ENCODE results near the gene GABPB2.
A peak's percentile ranks its signal among the peaks of the same experiment; 100 is the strongest.

Gene GABPB2
- 57.0 to 109 (median 90.1) reads per million in 9 experiments for total RNA-seq

DNA sequence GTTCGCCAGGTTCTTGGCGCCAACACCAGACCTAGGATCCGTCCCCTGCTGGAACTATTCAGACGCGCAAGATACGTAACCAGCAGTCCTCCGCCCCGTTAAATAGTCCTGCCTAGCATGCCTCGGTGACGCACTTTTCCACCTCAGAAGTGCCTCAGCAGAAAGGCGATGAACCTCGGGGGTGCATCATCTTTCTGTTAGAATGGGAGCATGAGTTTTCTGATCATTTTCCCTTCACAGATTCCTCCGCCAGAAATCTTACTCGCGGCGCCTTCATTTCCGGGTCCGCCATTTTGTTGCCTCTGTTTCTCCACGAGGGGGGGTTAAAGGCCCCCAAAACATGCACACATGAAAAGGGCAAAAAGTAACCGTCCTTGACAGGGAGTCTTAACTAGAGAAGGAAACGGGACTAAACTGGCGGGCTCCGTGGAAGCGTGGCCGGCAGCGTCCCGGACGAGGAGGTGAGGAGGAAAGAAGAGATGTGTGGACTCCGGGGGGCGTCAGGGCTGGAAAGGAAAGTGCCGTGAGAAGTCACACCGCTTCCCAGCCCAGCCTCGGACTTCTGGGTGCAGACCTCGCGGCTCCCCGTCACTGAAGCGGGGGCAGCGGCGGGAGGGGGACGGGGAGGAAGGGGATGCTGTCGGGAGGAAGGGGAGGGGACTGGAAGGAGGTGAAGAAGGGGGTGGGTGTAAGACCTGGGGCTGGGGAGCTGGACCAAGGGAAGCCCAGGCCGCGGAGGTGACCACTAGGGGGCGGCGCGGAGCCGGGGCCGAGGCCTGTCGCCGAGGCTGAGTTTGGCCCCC is at the start of gene GABPB2:
TSS of gene GABPB2 (plus strand) at position 288 of the 803 bp plus-strand sequence. CDS start 17,429 bp downstream, outside the sequence.
- Mint-ChIP-seq H3K9me3 (no peaks in the 10 kb centered on the region), H3K36me3 (ENCODE audit: insufficient read depth) (peaks cover 42% of the 10 kb centered on the region), H3K27me3 (no peaks in the 10 kb centered on the region), H3K27ac (peak within 1 kb of the TSS; percentile 97 to 99), H3K4me3 (peak within 1 kb of the TSS; percentile 94 to 95), H3K4me1 (ENCODE audit: low read depth in 2 of 2) (peaks cover 13 to 17% of the 10 kb centered on the region in 2 donors)
- ATAC-seq (replicated peaks) (peak; percentile 80), DNase-seq (peak; percentile 79 to 84 (median 81))

DNA sequence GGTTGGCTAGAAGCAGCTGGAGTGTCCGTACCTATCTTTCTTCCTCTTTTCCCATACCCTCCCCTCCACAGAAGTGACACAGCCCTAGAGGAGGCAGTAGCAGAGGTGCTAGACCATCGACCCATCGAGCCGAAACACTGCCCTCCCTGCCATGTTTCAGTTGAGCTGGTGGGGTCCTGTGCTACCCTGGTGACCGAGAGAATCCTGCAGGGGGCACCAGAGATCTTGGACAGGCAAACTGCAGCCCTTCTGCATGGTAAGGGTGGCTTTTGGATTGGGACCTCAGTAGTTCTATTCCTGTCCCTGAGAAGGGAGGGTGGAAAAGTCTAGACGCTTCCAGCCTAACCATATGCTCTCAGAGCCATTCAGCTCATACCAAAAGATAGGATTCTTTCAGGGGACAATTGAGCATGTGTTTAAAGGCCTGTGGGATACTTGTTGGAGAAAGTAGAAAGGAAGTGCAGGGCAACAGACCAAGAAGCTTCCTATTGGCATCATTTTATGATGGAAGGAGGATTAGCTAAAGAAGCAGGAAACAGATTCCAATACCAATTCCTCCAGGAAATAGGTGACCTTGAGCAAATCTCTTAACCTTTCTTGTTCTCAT is 45.9 kb upstream of the GABPB2 start:
- H3K4me3 Mint-ChIP-seq, result peak overlapping the region; percentile 13 to 47
- peaks cover 5% of the 10 kb centered on the region in 2 donors for H3K4me1 Mint-ChIP-seq (ENCODE audit: low read depth in 2 of 2)
- H3K27me3 Mint-ChIP-seq, result no peaks in the 10 kb centered on the region
- no peaks in the 10 kb centered on the region for H3K9me3 Mint-ChIP-seq
- peak overlapping the region in 1 of 2 donors; percentile 75 for H3K27ac Mint-ChIP-seq
- DNase-seq, result peak; percentile 87 to 90 (median 89)
- H3K36me3 Mint-ChIP-seq (ENCODE audit: insufficient read depth), result peaks cover 44% of the 10 kb centered on the region
- peak; percentile 100 for ATAC-seq (replicated peaks)

DNA sequence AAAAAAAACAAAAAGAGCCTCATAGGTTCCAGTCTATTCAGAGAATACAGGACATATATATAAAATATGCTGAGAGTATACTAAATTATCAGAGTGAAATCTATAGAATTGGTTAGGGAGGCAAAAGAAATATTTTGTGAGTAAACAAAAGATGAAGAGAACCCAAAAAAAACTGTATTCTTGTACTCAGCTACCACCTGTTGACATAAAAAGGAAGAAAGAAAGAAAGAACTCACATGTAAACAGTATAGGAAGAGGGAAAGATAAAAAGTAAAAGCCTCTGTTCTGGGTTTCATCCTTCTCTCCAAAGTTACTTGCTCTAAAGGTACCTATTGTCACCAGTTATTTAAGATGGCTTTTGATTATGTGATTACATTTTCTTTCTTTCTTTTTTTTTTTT is 44.1 kb upstream of the GABPB2 start:
- Mint-ChIP-seq H3K36me3 (ENCODE audit: insufficient read depth) (peaks cover 37% of the 10 kb centered on the region), H3K9me3 (no peaks in the 10 kb centered on the region), H3K4me1 (ENCODE audit: low read depth in 2 of 2) (peaks cover 5% of the 10 kb centered on the region in 2 donors), H3K4me3 (no peak overlapping the region), H3K27ac (no peak overlapping the region), H3K27me3 (no peaks in the 10 kb centered on the region)
- DNase-seq (no peak), ATAC-seq (replicated peaks) (no peak)

- Mint-ChIP-seq H3K27ac (no peak overlapping the region), H3K27me3 (no peaks in the 10 kb centered on the region), H3K9me3 (no peaks in the 10 kb centered on the region), H3K36me3 (ENCODE audit: insufficient read depth) (peaks cover 29% of the 10 kb centered on the region), H3K4me3 (no peak overlapping the region), H3K4me1 (ENCODE audit: low read depth in 2 of 2) (peaks cover 2 to 3% of the 10 kb centered on the region in 2 donors)
- ATAC-seq (replicated peaks), result no peak
- DNase-seq, result no peak
Measured at GRCh38 chr1:151032164-151032563, 38.4 kb upstream of the GABPB2 start.

GRCh38 chr1:151035167-151035566 is 35.4 kb upstream of the GABPB2 start:
- peaks cover 3% of the 10 kb centered on the region in 2 donors for H3K4me1 Mint-ChIP-seq (ENCODE audit: low read depth in 2 of 2)
- H3K27ac Mint-ChIP-seq, result peak overlapping the region; percentile 67 to 82
- H3K4me3 Mint-ChIP-seq, result no peak overlapping the region
- DNase-seq (no peak), ATAC-seq (replicated peaks) (no peak)
- H3K27me3 Mint-ChIP-seq, result no peaks in the 10 kb centered on the region
- H3K36me3 Mint-ChIP-seq (ENCODE audit: insufficient read depth), result peaks cover 16% of the 10 kb centered on the region
- no peaks in the 10 kb centered on the region for H3K9me3 Mint-ChIP-seq

DNA sequence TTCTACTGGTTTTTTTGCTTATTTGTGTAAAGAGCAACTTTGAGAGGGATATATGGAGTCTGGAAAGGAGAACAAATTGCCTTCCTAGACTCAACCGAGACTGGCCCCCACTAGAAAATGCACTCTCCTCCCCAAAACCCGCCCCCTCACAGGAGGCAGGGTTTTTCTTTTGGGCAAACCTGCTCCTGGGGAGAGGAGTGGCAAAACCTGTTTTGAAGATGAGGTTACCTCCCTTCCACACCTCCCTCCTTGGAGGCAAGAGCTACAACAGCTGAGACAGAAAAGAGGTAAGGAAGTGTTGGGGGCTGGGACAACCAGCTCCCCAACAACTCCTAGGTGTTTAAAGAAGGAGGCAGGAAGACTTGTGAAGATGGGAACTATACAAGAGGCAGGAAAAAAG is 34.2 kb upstream of the GABPB2 start, which contains the start of gene BNIPL:
TSS of gene BNIPL (plus strand) at position 231 of the 400 bp plus-strand sequence. CDS start at position 371, 140 bp downstream.
- Mint-ChIP-seq H3K27ac (peak within 1 kb of the TSS; percentile 67 to 82), H3K9me3 (no peaks in the 10 kb centered on the region), H3K4me1 (ENCODE audit: low read depth in 2 of 2) (peaks cover 3% of the 10 kb centered on the region in 2 donors), H3K27me3 (no peaks in the 10 kb centered on the region), H3K36me3 (ENCODE audit: insufficient read depth) (peaks cover 16% of the 10 kb centered on the region), H3K4me3 (no peak within 1 kb of the TSS)
- DNase-seq (no peak), ATAC-seq (replicated peaks) (no peak)

GRCh38 chr1:151037032-151037431 is 33.5 kb upstream of the GABPB2 start:
- H3K27ac Mint-ChIP-seq, result peak overlapping the region; percentile 67 to 82

GRCh38 chr1:151039521-151039920 is 31.0 kb upstream of the GABPB2 start:
- no peaks in the 10 kb centered on the region for H3K9me3 Mint-ChIP-seq
- H3K27ac Mint-ChIP-seq, result peak overlapping the region in 1 of 2 donors; percentile 0
- ATAC-seq (replicated peaks) (no peak), DNase-seq (no peak)
- H3K4me3 Mint-ChIP-seq, result no peak overlapping the region
- peaks cover 10% of the 10 kb centered on the region for H3K36me3 Mint-ChIP-seq (ENCODE audit: insufficient read depth)
- H3K4me1 Mint-ChIP-seq (ENCODE audit: low read depth in 2 of 2), result peaks cover 3 to 9% of the 10 kb centered on the region in 2 donors
- no peaks in the 10 kb centered on the region for H3K27me3 Mint-ChIP-seq

More at GRCh38 chr1:151037032-151037431, 33.5 kb upstream of the GABPB2 start:
- ATAC-seq (replicated peaks) (no peak), DNase-seq (no peak)
- Mint-ChIP-seq H3K27me3 (no peaks in the 10 kb centered on the region), H3K36me3 (ENCODE audit: insufficient read depth) (peaks cover 16% of the 10 kb centered on the region), H3K4me1 (ENCODE audit: low read depth in 2 of 2) (peaks cover 3% of the 10 kb centered on the region in 2 donors), H3K4me3 (no peak overlapping the region), H3K9me3 (no peaks in the 10 kb centered on the region)

- Mint-ChIP-seq H3K36me3 (ENCODE audit: insufficient read depth) (peaks cover 9% of the 10 kb centered on the region), H3K9me3 (no peaks in the 10 kb centered on the region), H3K4me3 (no peak overlapping the region), H3K27ac (no peak overlapping the region), H3K27me3 (no peaks in the 10 kb centered on the region), H3K4me1 (ENCODE audit: low read depth in 2 of 2) (peaks cover 16 to 23% of the 10 kb centered on the region in 2 donors)
- ATAC-seq (replicated peaks) (no peak), DNase-seq (no peak)
Measured at GRCh38 chr1:151043163-151043562, 27.4 kb upstream of the GABPB2 start.

GRCh38 chr1:151047591-151047924 is 23.0 kb upstream of the GABPB2 start, which contains the start of gene C1orf56:
TSS of gene C1orf56 (plus strand) at chr1:151047751. CDS start at chr1:151047848, 97 bp downstream.
- Mint-ChIP-seq H3K36me3 (ENCODE audit: insufficient read depth) (peaks cover 45% of the 10 kb centered on the region), H3K4me3 (peak within 1 kb of the TSS; percentile 94 to 96), H3K27ac (peak within 1 kb of the TSS; percentile 92 to 96), H3K27me3 (no peaks in the 10 kb centered on the region), H3K4me1 (ENCODE audit: low read depth in 2 of 2) (peaks cover 33 to 37% of the 10 kb centered on the region in 2 donors), H3K9me3 (no peaks in the 10 kb centered on the region)
- ATAC-seq (replicated peaks) (peak; percentile 60), DNase-seq (peak; percentile 33 to 40 (median 37))

- H3K4me1 Mint-ChIP-seq (ENCODE audit: low read depth in 2 of 2), result peaks cover 30 to 37% of the 10 kb centered on the region in 2 donors
- ATAC-seq (replicated peaks), result peak; percentile 79
Measured at GRCh38 chr1:151047925-151048644, 22.5 kb upstream of the GABPB2 start.

DNA sequence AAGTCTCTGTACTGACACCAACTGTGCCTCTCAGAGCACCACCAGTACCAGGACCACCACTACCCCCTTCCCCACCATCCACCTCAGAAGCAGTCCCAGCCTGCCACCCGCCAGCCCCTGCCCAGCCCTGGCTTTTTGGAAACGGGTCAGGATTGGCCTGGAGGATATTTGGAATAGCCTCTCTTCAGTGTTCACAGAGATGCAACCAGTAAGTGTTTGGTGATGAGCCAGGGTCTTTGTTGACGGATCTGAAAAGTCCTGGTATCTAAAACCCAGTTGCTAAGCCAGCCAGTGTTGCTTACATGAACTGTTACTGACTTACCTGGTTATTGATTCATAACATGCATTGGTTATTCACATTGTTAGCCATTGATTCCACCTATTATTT is 21.9 kb upstream of the GABPB2 start:
- DNase-seq (no peak), ATAC-seq (replicated peaks) (peak; percentile 11)
- Mint-ChIP-seq H3K27me3 (no peaks in the 10 kb centered on the region), H3K36me3 (ENCODE audit: insufficient read depth) (peaks cover 56% of the 10 kb centered on the region), H3K27ac (peak overlapping the region; percentile 92 to 96), H3K9me3 (no peaks in the 10 kb centered on the region), H3K4me3 (peak overlapping the region; percentile 94 to 96), H3K4me1 (ENCODE audit: low read depth in 2 of 2) (peaks cover 28 to 38% of the 10 kb centered on the region in 2 donors)

More at GRCh38 chr1:151047925-151048644, 22.5 kb upstream of the GABPB2 start:
- peaks cover 50% of the 10 kb centered on the region for H3K36me3 Mint-ChIP-seq (ENCODE audit: insufficient read depth)
- peak; percentile 44 to 60 (median 48) for DNase-seq
- H3K27ac Mint-ChIP-seq, result peak overlapping the region; percentile 92 to 96
- no peaks in the 10 kb centered on the region for H3K9me3 Mint-ChIP-seq
- H3K27me3 Mint-ChIP-seq, result no peaks in the 10 kb centered on the region
- H3K4me3 Mint-ChIP-seq, result peak overlapping the region; percentile 94 to 96

GRCh38 chr1:151049458-151049857 is 21.1 kb upstream of the GABPB2 start:
- H3K27ac Mint-ChIP-seq, result peak overlapping the region; percentile 49 to 96
- DNase-seq, result no peak

More at GRCh38 chr1:151049458-151049857, 21.1 kb upstream of the GABPB2 start:
- Mint-ChIP-seq H3K9me3 (no peaks in the 10 kb centered on the region), H3K4me1 (ENCODE audit: low read depth in 2 of 2) (peaks cover 32 to 47% of the 10 kb centered on the region in 2 donors), H3K4me3 (peak overlapping the region; percentile 94 to 96), H3K36me3 (ENCODE audit: insufficient read depth) (peaks cover 62% of the 10 kb centered on the region), H3K27me3 (no peaks in the 10 kb centered on the region)
- no peak for ATAC-seq (replicated peaks)
